Measurements from ENCODE around the gene HIPK2. TPM values are rescaled to one million over a fixed set of nuclear protein-coding genes. Genes with fewer than 3 reads are reported as not detected.
A peak's percentile ranks its signal among the peaks of the same experiment; 100 is the strongest.

The HIPK2 gene
- total and polyA plus RNA-seq, 7 donors: 18.1 to 166 (median 78.5) TPM

- Histone ChIP-seq H3K4me3 (no peak overlapping the region), H3K27ac (no peak overlapping the region), H3K36me3 (ENCODE audit: insufficient read depth in 1 of 2, low read depth in 1 of 2) (no peaks in the 10 kb centered on the region), H3K9me3 (no peaks in the 10 kb centered on the region), H3K4me1 (peaks cover 12% of the 10 kb centered on the region), H3K27me3 (ENCODE audit: insufficient read depth in 3 of 3, low read length in 2 of 3) (no peaks in the 10 kb centered on the region)
- 84 to 89% (median 86%) methylated on average over 11 of the region's 11 CpGs for WGBS, 3 donors
- intact Hi-C loops (cut with DNase I): no loop called here
- no peak for TF ChIP-seq CTCF (IDR thresholded peaks at IDR 0.05)
- DNase-seq (no peak), ATAC-seq (no peak)
Observed at GRCh38 chr7:139544645-139545044, 233.2 kb downstream of the HIPK2 start.

GRCh38 chr7:139543801-139544603, 233.8 kb downstream of the HIPK2 start:
- H3K27me3 ChIP-seq (ENCODE audit: insufficient read depth in 3 of 3, low read length in 2 of 3): no peaks in the 10 kb centered on the region
- H3K4me1 ChIP-seq: peaks cover 12% of the 10 kb centered on the region
- ATAC-seq (no peak), DNase-seq (no peak)
- no peaks in the 10 kb centered on the region for H3K36me3 ChIP-seq (ENCODE audit: insufficient read depth in 1 of 2, low read depth in 1 of 2)
- H3K4me3 ChIP-seq: no peak overlapping the region
- no peak for TF ChIP-seq CTCF (IDR thresholded peaks at IDR 0.05)
- H3K27ac ChIP-seq: no peak overlapping the region
- H3K9me3 ChIP-seq: no peaks in the 10 kb centered on the region
- intact Hi-C loops (cut with DNase I): no loop called here
- WGBS, 3 donors: 80 to 84% (median 81%) methylated on average over 17 to 18 of the region's 18 CpGs

- intact Hi-C loops (cut with DNase I): no loop called here
- Histone ChIP-seq H3K27me3 (ENCODE audit: insufficient read depth in 3 of 3, low read length in 2 of 3) (no peaks in the 10 kb centered on the region), H3K4me1 (peaks cover 12% of the 10 kb centered on the region), H3K36me3 (ENCODE audit: insufficient read depth in 1 of 2, low read depth in 1 of 2) (no peaks in the 10 kb centered on the region), H3K4me3 (no peak overlapping the region), H3K9me3 (no peaks in the 10 kb centered on the region), H3K27ac (peak overlapping the region; percentile 42)
- WGBS, 3 donors: 92 to 93% (median 92%) methylated on average over 28 of the region's 28 CpGs
- TF ChIP-seq CTCF (IDR thresholded peaks at IDR 0.05): no peak
- ATAC-seq (peak; percentile 7 to 40 (median 26)), DNase-seq (no peak)
Observed at GRCh38 chr7:139542308-139543151, 235.3 kb downstream of the HIPK2 start.

- H3K27ac ChIP-seq: peak overlapping the region; percentile 42
- 31 to 41% (median 33%) methylated on average over 21 of the region's 21 CpGs for WGBS, 3 donors
- peak; percentile 41 to 81 for DNase-seq
- H3K9me3 ChIP-seq: no peaks in the 10 kb centered on the region
- no peak overlapping the region for H3K4me3 ChIP-seq
- peaks cover 12% of the 10 kb centered on the region for H3K4me1 ChIP-seq
- no peak for TF ChIP-seq CTCF (IDR thresholded peaks at IDR 0.05)
- intact Hi-C loops (cut with DNase I): no loop called here
- no peaks in the 10 kb centered on the region for H3K27me3 ChIP-seq (ENCODE audit: insufficient read depth in 3 of 3, low read length in 2 of 3)
- peak; percentile 83 to 96 (median 94) for ATAC-seq
- no peaks in the 10 kb centered on the region for H3K36me3 ChIP-seq (ENCODE audit: insufficient read depth in 1 of 2, low read depth in 1 of 2)
Observed at GRCh38 chr7:139541600-139542307, 236.0 kb downstream of the HIPK2 start.

Data from psoas muscle (tissue), 8 donors.